ENCODE results near the gene PIK3CA.

DNA sequence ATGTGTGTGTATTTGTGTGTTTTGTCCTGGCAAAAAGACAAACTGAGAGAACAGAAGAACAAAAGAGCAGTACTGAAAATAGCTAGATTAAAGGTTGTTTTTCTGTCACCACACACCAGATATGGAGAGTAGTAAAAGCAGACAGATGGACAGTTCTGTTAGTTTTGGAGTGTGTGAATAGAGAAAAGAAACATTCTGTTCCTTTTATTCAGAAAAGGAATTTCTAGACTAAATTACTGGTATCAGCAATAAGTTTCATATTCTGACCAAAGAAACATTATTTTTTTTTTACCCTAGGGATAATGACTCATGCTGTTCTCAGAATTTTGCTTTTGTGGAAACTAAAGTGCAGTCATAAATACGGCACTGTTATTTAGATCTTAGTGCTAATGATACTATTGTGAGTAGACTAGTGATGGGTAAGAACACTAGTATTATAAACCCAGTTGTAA is 32.9 kb downstream of the PIK3CA start:
- TF ChIP-seq BHLHE40 (IDR thresholded peaks at IDR 0.05; ENCODE audit: borderline replicate concordance) (no peak), TARDBP (IDR thresholded peaks at IDR 0.05) (no peak), ARNT (IDR thresholded peaks at IDR 0.05) (no peak), FOXA1 (IDR thresholded peaks at IDR 0.05) (no peak), FOXK2 (IDR thresholded peaks at IDR 0.05) (no peak), FOXM1 (IDR thresholded peaks at IDR 0.05; ENCODE audit: borderline replicate concordance) (no peak), CTBP1 (IDR thresholded peaks at IDR 0.05; ENCODE audit: borderline replicate concordance) (no peak), ELF4 (IDR thresholded peaks at IDR 0.05) (no peak), SP1 (IDR thresholded peaks at IDR 0.05) (no peak), HDGF (IDR thresholded peaks at IDR 0.05; ENCODE audit: borderline replicate concordance) (no peak)
- TF ChIP-seq, protein P1, sequence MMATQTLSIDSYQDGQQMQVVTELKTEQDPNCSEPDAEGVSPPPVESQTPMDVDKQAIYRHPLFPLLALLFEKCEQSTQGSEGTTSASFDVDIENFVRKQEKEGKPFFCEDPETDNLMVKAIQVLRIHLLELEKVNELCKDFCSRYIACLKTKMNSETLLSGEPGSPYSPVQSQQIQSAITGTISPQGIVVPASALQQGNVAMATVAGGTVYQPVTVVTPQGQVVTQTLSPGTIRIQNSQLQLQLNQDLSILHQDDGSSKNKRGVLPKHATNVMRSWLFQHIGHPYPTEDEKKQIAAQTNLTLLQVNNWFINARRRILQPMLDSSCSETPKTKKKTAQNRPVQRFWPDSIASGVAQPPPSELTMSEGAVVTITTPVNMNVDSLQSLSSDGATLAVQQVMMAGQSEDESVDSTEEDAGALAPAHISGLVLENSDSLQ (IDR thresholded peaks at IDR 0.05) = no peak

Data from HEK293T (cell line).